H1 (cell line): ENCODE results near the gene ST6GALNAC3. TPM values are rescaled to one million over a fixed set of nuclear protein-coding genes. Genes with fewer than 3 reads are reported as not detected.

Source experiments
- CTCF ChIA-PET: fragments of 300-600 bp; sonication (Branson Sonifier 250); formaldehyde crosslinking; loops from one replicate; lab custom pipeline; 2021; ENCODE audit not compliant: partially characterized antibody; lab: Charles Lee
- POLR2A ChIA-PET: fragments of 300-600 bp; sonication (Branson Sonifier 250); formaldehyde crosslinking; loops from one replicate; lab custom pipeline; 2021; ENCODE audit warnings: inconsistent platforms; ENCODE audit not compliant: partially characterized antibody; lab: Charles Lee
- DNase-seq, 2 experiments: peaks; one replicate each; pipeline versions ENCODE4 v3.0.0 to v3.0.0-alpha.2; 2010 to 2022; ENCODE audit warnings: low spot score in 2 of 2, low read depth in 1 of 2, mixed read lengths in 1 of 2
- FAIRE-seq: peaks from 2 replicates; lab custom pipeline; 2011; peaks lifted over from hg19 to GRCh38; lab: Jason Lieb, UNC
- H2AFZ ChIP-seq: 2 replicates; pipeline ENCODE4 v1.8.1; 2012; ENCODE audit warnings: low read length, inconsistent platforms
- H2AK5ac ChIP-seq: 2 replicates; pipeline ENCODE4 v1.6.1; 2013; ENCODE audit warnings: low read depth, low read length
- H2BK120ac ChIP-seq: replicated peaks from 2 replicates; pipeline ENCODE3; 2013; ENCODE audit warnings: low read depth, low read length, inconsistent platforms
- H2BK12ac ChIP-seq: 2 replicates; pipeline ENCODE4 v1.6.1; 2013; ENCODE audit warnings: low read depth, low read length
- H2BK15ac ChIP-seq: 2 replicates; pipeline ENCODE4 v1.6.1; 2013; ENCODE audit warnings: low read length
- H2BK20ac ChIP-seq: 2 replicates; pipeline ENCODE4 v1.6.1; 2013; ENCODE audit warnings: low read length
- H2BK5ac ChIP-seq: 2 replicates; pipeline ENCODE4 v1.6.1; 2013; ENCODE audit warnings: low read depth, low read length
- H3K14ac ChIP-seq: 2 replicates; pipeline ENCODE4 v1.6.1; 2013; ENCODE audit warnings: inconsistent platforms; ENCODE audit not compliant: insufficient read length
- H3K18ac ChIP-seq: 2 replicates; pipeline ENCODE4 v1.6.1; 2013; ENCODE audit warnings: low read length; ENCODE audit errors: extremely low read depth
- H3K23ac ChIP-seq: 2 replicates; pipeline ENCODE4 v1.6.1; 2013; ENCODE audit warnings: inconsistent platforms; ENCODE audit not compliant: insufficient read length
- H3K23me2 ChIP-seq: 2 replicates; pipeline ENCODE4 v1.6.1; 2013; ENCODE audit warnings: low read depth, low read length
- H3K27ac ChIP-seq: 2 replicates; pipeline ENCODE4 v1.6.1; 2011; ENCODE audit warnings: low read depth, low read length, inconsistent platforms
- H3K27me3 ChIP-seq, 4 experiments: replicated peaks in 1 of 4; 1 replicate in 1 of 4; 2 replicates in 3 of 4; pipeline versions ENCODE4 v1.6.1 to v1.8.1; 2011 to 2013; ENCODE audit warnings: low read length in 3 of 4, mild to moderate bottlenecking in 3 of 4, inconsistent platforms in 2 of 4, mixed read lengths in 2 of 4, moderate library complexity in 1 of 4; ENCODE audit not compliant: control insufficient read depth in 3 of 4, insufficient read depth in 3 of 4; ENCODE audit errors: extremely low read depth in 1 of 4
- H3K36me3 ChIP-seq, 4 experiments: 2 replicates each; pipeline versions ENCODE4 v1.6.1 to v1.8.1; 2011 to 2013; ENCODE audit warnings: mild to moderate bottlenecking in 4 of 4, low read length in 3 of 4, moderate library complexity in 2 of 4, control low read depth in 1 of 4, inconsistent platforms in 1 of 4; ENCODE audit not compliant: insufficient read depth in 4 of 4, control insufficient read depth in 2 of 4
- H3K4ac ChIP-seq: replicated peaks from 2 replicates; pipeline ENCODE3; 2013; ENCODE audit warnings: low read length, low read depth, mixed read lengths, inconsistent platforms; ENCODE audit not compliant: insufficient read length
- H3K4me1 ChIP-seq, 4 experiments: replicated peaks in 1 of 4; 1 replicate in 1 of 4; 2 replicates in 3 of 4; pipeline versions ENCODE4 v1.6.1 to v1.8.1; 2011 to 2013; ENCODE audit warnings: low read length in 3 of 4, inconsistent platforms in 2 of 4, mixed read lengths in 1 of 4; ENCODE audit not compliant: insufficient read depth in 4 of 4, control insufficient read depth in 3 of 4
- H3K4me2 ChIP-seq, 2 experiments: 2 replicates each; pipeline versions ENCODE4 v1.6.1 to v1.8.1; 2011 to 2013; ENCODE audit warnings: low read depth in 2 of 2, low read length in 2 of 2, control low read depth in 1 of 2, inconsistent platforms in 1 of 2, mild to moderate bottlenecking in 1 of 2; ENCODE audit not compliant: insufficient read depth in 1 of 2
- H3K4me3 ChIP-seq, 4 experiments: fragments of 200-600, 300-600 bp in 1 of 4; sonication (generic), shearing (Covaris generic), sonication (Bioruptor Twin) in 1 of 4; 2 replicates each; pipeline versions ENCODE4 v1.5.1 to v1.8.1; 2011 to 2016; ENCODE audit warnings: low read length in 4 of 4, low read depth in 3 of 4, control low read depth in 2 of 4, inconsistent platforms in 2 of 4, mild to moderate bottlenecking in 2 of 4, mixed read lengths in 1 of 4, moderate library complexity in 1 of 4; ENCODE audit not compliant: insufficient read depth in 2 of 4; ENCODE audit errors: extremely low read depth in 1 of 4
- H3K56ac ChIP-seq: replicated peaks from 2 replicates; pipeline ENCODE3; 2013; ENCODE audit warnings: low read depth, mild to moderate bottlenecking, mixed read lengths, low read length, inconsistent platforms; ENCODE audit not compliant: insufficient read length
- H3K79me1 ChIP-seq: 2 replicates; pipeline ENCODE4 v1.6.1; 2013; ENCODE audit warnings: low read depth, low read length, control low read depth
- H3K79me2 ChIP-seq, 2 experiments: 2 replicates each; pipeline versions ENCODE4 v1.6.1 to v1.8.1; 2012 to 2013; ENCODE audit warnings: low read length in 2 of 2, mild to moderate bottlenecking in 2 of 2, inconsistent platforms in 1 of 2; ENCODE audit not compliant: insufficient read depth in 2 of 2, control insufficient read depth in 1 of 2
- H3K9ac ChIP-seq, 4 experiments: replicated peaks in 1 of 4; 1 replicate in 1 of 4; 2 replicates in 3 of 4; pipeline versions ENCODE4 v1.6.1 to v1.8.1; 2011 to 2013; ENCODE audit warnings: low read depth in 3 of 4, low read length in 3 of 4, control low read depth in 2 of 4, mild to moderate bottlenecking in 2 of 4, moderate library complexity in 2 of 4, inconsistent platforms in 1 of 4; ENCODE audit errors: extremely low read depth in 1 of 4
- H3K9me3 ChIP-seq, 2 experiments: 2 replicates each; pipeline versions ENCODE4 v1.6.1 to v1.8.1; 2012 to 2013; ENCODE audit warnings: mild to moderate bottlenecking in 2 of 2, moderate library complexity in 2 of 2, control low read depth in 1 of 2, inconsistent platforms in 1 of 2, low read depth in 1 of 2, low read length in 1 of 2, mixed read lengths in 1 of 2; ENCODE audit not compliant: insufficient read depth in 2 of 2
- H4K20me1 ChIP-seq, 2 experiments: replicated peaks in 1 of 2; 2 replicates each; pipeline versions ENCODE3 to v1.8.1; 2011 to 2013; ENCODE audit warnings: inconsistent platforms in 2 of 2, low read length in 2 of 2, mild to moderate bottlenecking in 1 of 2; ENCODE audit not compliant: insufficient read depth in 2 of 2, control insufficient read depth in 1 of 2
- H4K5ac ChIP-seq: 2 replicates; pipeline ENCODE4 v1.6.1; 2013; ENCODE audit warnings: low read length, low read depth, mixed read lengths, inconsistent platforms; ENCODE audit not compliant: insufficient read length
- H4K8ac ChIP-seq: 2 replicates; pipeline ENCODE4 v1.8.0; 2013; ENCODE audit warnings: mild to moderate bottlenecking, moderate library complexity, low read length, inconsistent platforms; ENCODE audit not compliant: insufficient read depth; ENCODE audit errors: extremely low read depth
- H4K91ac ChIP-seq: replicated peaks from 2 replicates; pipeline ENCODE3; 2013; ENCODE audit warnings: low read length, mixed read lengths, inconsistent platforms; ENCODE audit not compliant: insufficient read length
- ASH2L ChIP-seq: fragments of 200-600, 300-600 bp; sonication (generic); IDR thresholded peaks from one replicate; pipeline ENCODE4 v1.7.1; 2017; ENCODE audit warnings: low read length
- CBX5 ChIP-seq: fragments of 300-800, 300-1000 bp; sonication (generic); IDR thresholded peaks from 2 replicates; pipeline ENCODE4 v1.7.1; 2016; ENCODE audit warnings: antibody characterized with exemption, low read length, low read depth
- RBBP5 ChIP-seq: IDR thresholded peaks from 2 replicates; pipeline ENCODE4 v1.7.1; 2012; ENCODE audit warnings: low read depth, mild to moderate bottlenecking, inconsistent platforms, low read length, moderate library complexity, borderline replicate concordance
- RFX5 ChIP-seq: IDR thresholded peaks from 2 replicates; pipeline ENCODE4 v1.6.1; 2011; ENCODE audit warnings: low read depth, low read length, improper control_type of control experiment, borderline replicate concordance
- RNF2 ChIP-seq: fragments of 200-900, 300-1000 bp; sonication (generic); IDR thresholded peaks from 2 replicates; pipeline ENCODE4 v1.7.1; 2016; ENCODE audit warnings: borderline replicate concordance, low read depth, mild to moderate bottlenecking, antibody characterized with exemption, low read length; ENCODE audit not compliant: poor library complexity, severe bottlenecking; ENCODE audit errors: missing control alignments
- SP1 ChIP-seq: IDR thresholded peaks from 2 replicates; pipeline ENCODE4 v1.6.1; 2011; ENCODE audit warnings: low read depth, low read length
- SP4 ChIP-seq: IDR thresholded peaks from 2 replicates; pipeline ENCODE4 v1.6.1; 2012; ENCODE audit warnings: low read length, inconsistent platforms
- TBP ChIP-seq: IDR thresholded peaks from 2 replicates; pipeline ENCODE4 v1.6.1; 2011; ENCODE audit warnings: low read depth, low read length, improper control_type of control experiment
- WGBS, 2 experiments: shearing (Covaris generic) in 1 of 2; methylation state at CpG; one replicate each; pipeline versions ENCODE4 v1.1.6 to v1.1.7; 2013 to 2015; ENCODE audit warnings: low lambda C conversion rate in 2 of 2, mixed read lengths in 2 of 2, inconsistent platforms in 1 of 2, low coverage in 1 of 2, missing lambda C conversion rate in 1 of 2; ENCODE audit not compliant: insufficient replicate concordance in 2 of 2, insufficient coverage in 1 of 2, insufficient read length in 1 of 2; ENCODE audit errors: extremely low coverage in 1 of 2, missing lambda C conversion rate in 1 of 2; 5-methylcytosine and 5-hydroxymethylcytosine counted together
- polyA plus RNA-seq, 7 experiments: library from polyadenylated mRNA; depleted of rRNA in 3 of 7; stranded (reverse) in 5 of 7; unstranded in 2 of 7; fragments of >200 nt in 5 of 7; fragments of 200-250 nt in 2 of 7; gene quantifications; 1 replicate in 5 of 7; 2 replicates in 1 of 7; 4 replicates in 1 of 7; pipeline versions ENCODE4 v1.2.1 to v1.2.3, GENCODE V29; 2011 to 2013; ENCODE audit warnings: missing spikeins in 2 of 7, mixed read lengths in 2 of 7
- total RNA-seq: library from RNA; stranded (reverse); fragmentation: NEBNext Ultra II Directional; extraction: Animal tissue kit (Norgen Biotek cat#: 25700); gene quantifications from 2 replicates; pipeline ENCODE4 v1.2.1, GENCODE V29; 2021

Gene ST6GALNAC3
- total and polyA plus RNA-seq, 2 of the 8 experiments (the other 6 are each of a cell fraction or from before 2014, with no cell fraction given) = 4.9 to 19.0 TPM

DNA sequence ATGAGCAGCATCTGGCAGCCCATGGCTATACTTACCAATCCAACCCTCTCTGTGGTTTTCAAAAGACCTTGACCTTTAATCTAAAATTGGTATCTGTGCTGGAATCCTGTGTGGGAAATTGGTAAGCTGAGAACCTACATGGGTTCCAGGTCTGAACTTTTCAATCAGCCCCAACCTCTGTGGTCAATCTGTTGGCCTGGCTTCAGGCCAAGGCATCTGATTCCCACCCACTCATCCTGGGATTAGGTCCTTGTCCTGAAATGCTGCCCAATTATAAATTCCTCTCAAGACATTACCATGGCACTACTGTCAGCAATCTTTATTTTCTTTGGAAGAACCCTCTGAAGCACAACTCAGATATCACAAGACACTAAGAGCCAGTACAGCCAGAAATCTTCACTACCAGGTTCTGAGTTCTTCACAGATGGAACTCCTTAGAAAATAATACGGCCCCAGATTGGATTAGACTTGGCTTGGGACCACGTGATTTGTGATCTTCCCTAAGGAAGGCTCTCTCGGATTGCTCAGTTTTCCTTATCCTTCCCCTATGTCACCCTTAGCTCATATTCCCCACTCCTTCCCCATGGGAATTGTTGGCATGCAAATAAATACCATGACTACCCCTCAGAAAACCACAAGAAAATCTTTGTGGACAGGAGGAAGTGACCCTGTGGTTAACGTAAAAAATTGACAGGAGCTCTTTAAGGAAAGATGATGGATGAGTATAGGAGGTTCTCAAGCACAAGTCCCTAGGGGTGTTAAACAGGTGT, 584.8 kb downstream of the ST6GALNAC3 start:
- Histone ChIP-seq H3K79me1 (no peaks in the 10 kb centered on the region), H3K4me2 (no peak overlapping the region), H4K8ac (no peak overlapping the region), H4K5ac (no peak overlapping the region), H2BK20ac (no peak overlapping the region), H3K9ac (no peak overlapping the region), H4K20me1 (no peaks in the 10 kb centered on the region), H3K18ac (no peak overlapping the region), H2BK120ac (no peak overlapping the region), H2BK5ac (no peak overlapping the region), H3K27ac (no peak overlapping the region), H3K4me3 (no peak overlapping the region), H2AFZ (no peak overlapping the region), H2BK12ac (no peak overlapping the region), H3K23me2 (no peaks in the 10 kb centered on the region), H3K79me2 (no peaks in the 10 kb centered on the region), H3K4me1 (no peaks in the 10 kb centered on the region), H2BK15ac (no peak overlapping the region), H3K23ac (no peak overlapping the region), H3K56ac (no peak overlapping the region), H3K36me3 (no peaks in the 10 kb centered on the region), H3K14ac (no peak overlapping the region), H3K4ac (no peak overlapping the region), H3K9me3 (no peaks in the 10 kb centered on the region), H3K27me3 (no peaks in the 10 kb centered on the region)
- POLR2A ChIA-PET = no interaction called here
- 100% methylated on average over 4 of the region's 4 CpGs; no CpG with 5 or more reads in 1 of the 2 experiments for WGBS, 2 experiments
- TF ChIP-seq TBP (no peak), SP4 (no peak), SP1 (no peak), RBBP5 (no peak), ASH2L (no peak), RFX5 (no peak), CBX5 (no peak), RNF2 (no peak)
- TF ChIP-seq, all 59 proteins: peak for 0
- FAIRE-seq (no peak), DNase-seq (no peak)
- Histone ChIP-seq H4K91ac (no peak overlapping the region), H2AK5ac (no peak overlapping the region)
- CTCF ChIA-PET = interaction anchor here (1.8 kb wide), 1 partner anchor 505 kb away, joined by 4 read pairs; no protein-coding TSS in a partner anchor
